Occipital lobe (tissue), 2 donors: ENCODE measurements around the gene SLC6A6. TPM values are rescaled to one million over a fixed set of nuclear protein-coding genes. Genes with fewer than 3 reads are reported as not detected.

Experiments
- DNase-seq: peaks from one replicate; lab custom pipeline; 2025; lab: John Stamatoyannopoulos, UW
- total RNA-seq: library from RNA; depleted of rRNA; stranded (reverse); fragments of >200 nt; gene quantifications from one replicate; pipeline ENCODE4 v1.2.3, GENCODE V29; 2014

SLC6A6 gene
- total RNA-seq, result 24.8 TPM

- DNase-seq, result peak; percentile 96
Observed at GRCh38 chr3:14402304-14402811, at the start of gene SLC6A6. SLC6A6 (plus strand) TSS chr3:14402606; CDS start chr3:14443635, 41,029 bp downstream.

- DNase-seq, result no peak
Observed at GRCh38 chr3:14353502-14353901, 48.9 kb upstream of the SLC6A6 start.

- no peak for DNase-seq
Observed at GRCh38 chr3:14357463-14357862, 44.9 kb upstream of the SLC6A6 start.

GRCh38 chr3:14358426-14359211 is 43.8 kb upstream of the SLC6A6 start:
- no peak for DNase-seq

GRCh38 chr3:14359348-14359747 is 43.1 kb upstream of the SLC6A6 start:
- DNase-seq, result no peak

GRCh38 chr3:14360123-14360881 is 42.1 kb upstream of the SLC6A6 start:
- DNase-seq, result no peak

GRCh38 chr3:14361068-14361677 is 41.2 kb upstream of the SLC6A6 start:
- DNase-seq, result no peak

- no peak for DNase-seq
Observed at GRCh38 chr3:14362890-14363289, 39.5 kb upstream of the SLC6A6 start.

GRCh38 chr3:14363379-14363778 is 39.0 kb upstream of the SLC6A6 start:
- DNase-seq, result no peak

- no peak for DNase-seq
Observed at GRCh38 chr3:14363991-14364390, 38.4 kb upstream of the SLC6A6 start.

- no peak for DNase-seq
Observed at GRCh38 chr3:14364580-14365292, 37.7 kb upstream of the SLC6A6 start.

GRCh38 chr3:14366248-14366647 is 36.2 kb upstream of the SLC6A6 start:
- DNase-seq, result no peak

- DNase-seq, result no peak
Observed at GRCh38 chr3:14366915-14367823, 35.2 kb upstream of the SLC6A6 start.

GRCh38 chr3:14368146-14368545 is 34.3 kb upstream of the SLC6A6 start:
- no peak for DNase-seq

- no peak for DNase-seq
Observed at GRCh38 chr3:14368885-14369284, 33.5 kb upstream of the SLC6A6 start.

GRCh38 chr3:14369675-14370669 is 32.4 kb upstream of the SLC6A6 start:
- no peak for DNase-seq

GRCh38 chr3:14370720-14371572 is 31.5 kb upstream of the SLC6A6 start:
- DNase-seq, result no peak
